Thoracic aorta (tissue), 2 donors: ENCODE measurements around the gene HEMGN. TPM values are rescaled to one million over a fixed set of nuclear protein-coding genes. Genes with fewer than 3 reads are reported as not detected.
"Not testable (repeated sequence)": the region's sequence is repeated elsewhere in the genome, so short reads cannot be mapped to it uniquely, and the experiment has no call there.

Experiments
- ATAC-seq: fragments of 150-250 bp; one replicate; pipeline ENCODE4 v1.8.0; 2017; ENCODE audit warnings: low read depth; ENCODE audit not compliant: insufficient number of reproducible peaks, low FRiP score
- DNase-seq: peaks from one replicate; pipeline ENCODE4 v3.0.0-alpha.2; 2020; ENCODE audit warnings: low spot score
- H3K27ac ChIP-seq, 2 donors: fragments of 200-600 bp; sonication (generic); 1 replicate in 1 of 2; 2 replicates in 1 of 2; pipeline ENCODE4 v1.5.1; 2016; ENCODE audit warnings: mild to moderate bottlenecking in 2 of 2, moderate library complexity in 2 of 2
- H3K27me3 ChIP-seq: fragments of 200-600 bp; sonication (generic); replicated peaks from 2 replicates; pipeline ENCODE4 v1.6.0; 2016; ENCODE audit warnings: mild to moderate bottlenecking; ENCODE audit not compliant: insufficient read depth
- H3K36me3 ChIP-seq: fragments of 200-600 bp; sonication (generic); one replicate; pipeline ENCODE4 v1.5.1; 2016
- H3K4me1 ChIP-seq, 2 donors: fragments of 200-600 bp; sonication (generic); 1 replicate in 1 of 2; 2 replicates in 1 of 2; pipeline versions ENCODE4 v1.5.1 to v1.6.0; 2016; ENCODE audit warnings: low read depth in 2 of 2, mild to moderate bottlenecking in 1 of 2; ENCODE audit not compliant: control insufficient read depth in 1 of 2
- H3K4me3 ChIP-seq: fragments of 200-600 bp; sonication (generic); 2 replicates; pipeline ENCODE4 v1.5.1; 2016; ENCODE audit warnings: mild to moderate bottlenecking
- H3K9me3 ChIP-seq: fragments of 200-600 bp; sonication (generic); 2 replicates; pipeline ENCODE4 v1.5.1; 2016
- CTCF ChIP-seq: fragments of 200-600 bp; sonication (generic); IDR thresholded peaks from one replicate; pipeline ENCODE4 v1.5.1; 2019; ENCODE audit warnings: antibody characterized with exemption
- total RNA-seq, 2 donors: library from RNA; depleted of rRNA; stranded (reverse); fragments of >200 nt; gene quantifications; one replicate each; pipeline versions ENCODE4 v1.1.0 to v1.2.3, GENCODE V29; 2016

HEMGN gene
- total RNA-seq, 2 donors from 2014 or later: 0.42 TPM; not detected in 1

- H3K27me3 ChIP-seq: no peaks in the 10 kb centered on the region
- ATAC-seq: no peak
- no peaks in the 10 kb centered on the region for H3K9me3 ChIP-seq
- no peak overlapping the region for H3K27ac ChIP-seq
- no peak for DNase-seq
- peaks cover 0 to 12% of the 10 kb centered on the region in 2 donors for H3K4me1 ChIP-seq
- no peak for TF ChIP-seq CTCF
- H3K36me3 ChIP-seq: no peaks in the 10 kb centered on the region
- no peak overlapping the region for H3K4me3 ChIP-seq
These were observed 42.5 kb upstream of the HEMGN start for GRCh38 chr9:97980479-97980803.

GRCh38 chr9:97979788-97980478, 42.0 kb upstream of the HEMGN start:
- no peaks in the 10 kb centered on the region for H3K27me3 ChIP-seq
- TF ChIP-seq CTCF: no peak
- H3K36me3 ChIP-seq: no peaks in the 10 kb centered on the region
- DNase-seq: no peak
- no peak for ATAC-seq
- no peak overlapping the region for H3K27ac ChIP-seq
- peaks cover 0 to 7% of the 10 kb centered on the region in 2 donors for H3K4me1 ChIP-seq
- H3K4me3 ChIP-seq: no peak overlapping the region
- H3K9me3 ChIP-seq: no peaks in the 10 kb centered on the region

DNA sequence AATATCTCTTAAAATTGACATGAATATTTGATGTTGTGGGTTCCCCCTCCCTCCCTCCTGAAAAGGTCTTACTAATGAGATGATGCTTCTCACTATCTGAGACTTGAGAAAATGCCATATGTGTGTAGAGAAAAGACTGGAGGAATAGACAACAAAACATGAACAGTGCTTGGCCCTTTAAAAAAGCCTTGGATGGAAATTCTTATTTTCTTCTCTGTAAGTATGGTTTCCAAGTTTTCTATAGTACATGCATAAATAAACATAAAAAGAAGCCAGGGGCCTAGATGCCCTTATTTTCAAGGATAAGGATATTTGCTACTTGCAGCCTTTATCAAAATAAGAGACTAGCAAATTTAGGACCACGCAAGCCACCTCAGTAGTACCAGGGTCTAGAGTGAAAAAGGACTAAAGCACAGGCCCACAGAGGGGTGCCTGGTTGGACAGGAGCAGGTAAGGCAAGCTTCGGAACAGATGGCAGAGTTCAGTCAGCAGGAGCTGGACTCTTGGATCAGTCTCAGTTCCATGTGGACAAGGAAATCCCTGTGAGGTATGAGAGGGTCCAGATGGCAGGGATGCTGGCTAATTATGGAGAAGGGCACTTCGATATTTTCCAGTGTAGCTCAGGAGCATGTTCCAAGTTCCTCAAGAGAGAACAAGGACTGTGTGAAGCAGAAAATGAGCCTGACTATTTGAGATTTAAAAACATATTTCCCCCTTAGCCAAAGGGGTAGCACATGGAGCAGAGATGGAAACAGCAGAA, 40.6 kb upstream of the HEMGN start:
- ATAC-seq: no peak
- H3K36me3 ChIP-seq: no peaks in the 10 kb centered on the region
- no peaks in the 10 kb centered on the region for H3K9me3 ChIP-seq
- peaks cover 0 to 6% of the 10 kb centered on the region in 2 donors for H3K4me1 ChIP-seq
- DNase-seq: no peak
- H3K4me3 ChIP-seq: no peak overlapping the region
- no peak overlapping the region for H3K27ac ChIP-seq
- no peaks in the 10 kb centered on the region for H3K27me3 ChIP-seq
- TF ChIP-seq CTCF: no peak

DNA sequence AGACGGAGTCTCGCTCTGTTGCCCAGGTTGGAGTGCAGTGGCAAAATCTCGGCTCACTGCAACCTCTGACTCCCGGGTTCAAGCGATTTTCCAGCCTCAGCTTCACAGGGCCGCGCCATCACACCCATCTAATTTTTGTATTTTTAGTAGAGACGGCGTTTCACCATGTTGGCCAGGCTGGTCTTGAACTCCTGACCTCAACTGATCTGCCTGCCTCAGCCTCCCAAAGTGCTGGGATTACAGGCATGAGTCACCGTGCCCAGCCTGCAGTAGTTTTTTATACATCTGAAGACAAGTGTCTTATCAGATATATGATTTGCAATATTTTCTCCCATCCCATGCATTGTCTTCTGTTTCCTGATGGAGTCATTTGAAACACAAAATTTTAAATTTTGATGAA, 38.7 kb upstream of the HEMGN start:
- H3K4me1 ChIP-seq, H3K9me3 ChIP-seq, H3K4me3 ChIP-seq, H3K27me3 ChIP-seq, DNase-seq, ATAC-seq, H3K27ac ChIP-seq, H3K36me3 ChIP-seq: not testable (repeated sequence)

DNA sequence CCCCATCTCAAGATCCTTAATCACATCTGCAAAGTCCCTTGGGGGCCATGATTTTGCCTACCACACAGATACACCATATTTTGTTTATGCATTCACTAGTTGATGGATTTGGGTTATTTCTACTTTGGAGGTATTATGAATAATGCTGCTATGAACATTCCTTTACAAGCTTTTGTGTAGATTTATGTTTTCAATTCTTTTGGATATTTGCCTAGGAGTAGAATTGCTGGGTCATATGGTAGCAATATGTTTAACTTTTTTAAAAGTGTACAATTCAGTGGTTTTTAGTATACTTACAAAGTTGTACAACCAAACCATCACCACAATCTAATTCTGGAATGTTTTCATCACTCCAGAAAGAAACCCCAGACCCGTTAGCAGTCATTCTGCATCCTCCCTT, 37.4 kb upstream of the HEMGN start:
- Histone ChIP-seq H3K27ac (no peak overlapping the region), H3K36me3 (no peaks in the 10 kb centered on the region), H3K4me1 (no peaks in the 10 kb centered on the region), H3K4me3 (no peak overlapping the region), H3K9me3 (no peaks in the 10 kb centered on the region), H3K27me3 (no peaks in the 10 kb centered on the region)
- DNase-seq (no peak), ATAC-seq (no peak)
- TF ChIP-seq CTCF: no peak
